ENCODE data around the gene IER3IP1.

The IER3IP1 gene

DNA sequence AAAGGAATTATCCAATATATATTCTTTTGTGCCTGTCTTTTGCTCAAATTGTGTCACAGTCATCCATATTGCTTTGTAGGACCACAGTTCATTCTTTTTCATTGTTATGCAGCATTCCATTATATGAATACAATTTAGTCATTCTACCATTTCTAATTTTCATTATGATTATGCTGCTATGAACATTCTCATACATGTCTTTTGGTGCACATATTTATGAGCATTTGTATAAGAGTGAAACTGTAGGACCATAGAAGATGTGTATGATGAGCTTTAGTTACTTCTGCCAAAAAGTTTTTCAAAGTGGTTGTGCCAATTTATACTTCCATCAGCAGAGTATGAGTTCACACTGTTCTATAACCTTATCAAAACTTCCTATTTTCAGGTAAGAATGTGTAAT, 7.7 kb downstream of the IER3IP1 start:
- TF ChIP-seq, protein P1, sequence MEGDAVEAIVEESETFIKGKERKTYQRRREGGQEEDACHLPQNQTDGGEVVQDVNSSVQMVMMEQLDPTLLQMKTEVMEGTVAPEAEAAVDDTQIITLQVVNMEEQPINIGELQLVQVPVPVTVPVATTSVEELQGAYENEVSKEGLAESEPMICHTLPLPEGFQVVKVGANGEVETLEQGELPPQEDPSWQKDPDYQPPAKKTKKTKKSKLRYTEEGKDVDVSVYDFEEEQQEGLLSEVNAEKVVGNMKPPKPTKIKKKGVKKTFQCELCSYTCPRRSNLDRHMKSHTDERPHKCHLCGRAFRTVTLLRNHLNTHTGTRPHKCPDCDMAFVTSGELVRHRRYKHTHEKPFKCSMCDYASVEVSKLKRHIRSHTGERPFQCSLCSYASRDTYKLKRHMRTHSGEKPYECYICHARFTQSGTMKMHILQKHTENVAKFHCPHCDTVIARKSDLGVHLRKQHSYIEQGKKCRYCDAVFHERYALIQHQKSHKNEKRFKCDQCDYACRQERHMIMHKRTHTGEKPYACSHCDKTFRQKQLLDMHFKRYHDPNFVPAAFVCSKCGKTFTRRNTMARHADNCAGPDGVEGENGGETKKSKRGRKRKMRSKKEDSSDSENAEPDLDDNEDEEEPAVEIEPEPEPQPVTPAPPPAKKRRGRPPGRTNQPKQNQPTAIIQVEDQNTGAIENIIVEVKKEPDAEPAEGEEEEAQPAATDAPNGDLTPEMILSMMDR (IDR thresholded peaks at IDR 0.05; ENCODE audit: low read depth, low read length, poor library complexity, severe bottlenecking), result no peak
- no peak for TF ChIP-seq EZH2phosphoT487 (IDR thresholded peaks at IDR 0.05; ENCODE audit: borderline replicate concordance, low read length)
- Histone ChIP-seq H3F3A (ENCODE audit: control insufficient read depth, insufficient read depth) (no peaks in the 10 kb centered on the region), H3K27me3 (ENCODE audit: control insufficient read depth, low read length) (no peaks in the 10 kb centered on the region), H3K4me1 (ENCODE audit: control insufficient read depth, low read length) (peaks cover 15% of the 10 kb centered on the region), H3K36me3 (ENCODE audit: control insufficient read depth, low read length) (peaks cover 35% of the 10 kb centered on the region), H3K4me3 (ENCODE audit: low read length) (no peak overlapping the region), H3K27ac (ENCODE audit: low read depth, low read length) (no peak overlapping the region), H3K9me2 (replicated peaks; ENCODE audit: control insufficient read depth, low read length) (no peaks in the 10 kb centered on the region), H3K79me2 (ENCODE audit: control insufficient read depth, low read length) (peaks cover 94% of the 10 kb centered on the region), H4K20me1 (ENCODE audit: control insufficient read depth, insufficient read depth, low read depth, low read length) (peaks cover 18% of the 10 kb centered on the region), H3K4me2 (ENCODE audit: low read length) (no peak overlapping the region), H3K9me3 (ENCODE audit: control insufficient read depth, insufficient read depth, low read length) (no peaks in the 10 kb centered on the region)

DNA sequence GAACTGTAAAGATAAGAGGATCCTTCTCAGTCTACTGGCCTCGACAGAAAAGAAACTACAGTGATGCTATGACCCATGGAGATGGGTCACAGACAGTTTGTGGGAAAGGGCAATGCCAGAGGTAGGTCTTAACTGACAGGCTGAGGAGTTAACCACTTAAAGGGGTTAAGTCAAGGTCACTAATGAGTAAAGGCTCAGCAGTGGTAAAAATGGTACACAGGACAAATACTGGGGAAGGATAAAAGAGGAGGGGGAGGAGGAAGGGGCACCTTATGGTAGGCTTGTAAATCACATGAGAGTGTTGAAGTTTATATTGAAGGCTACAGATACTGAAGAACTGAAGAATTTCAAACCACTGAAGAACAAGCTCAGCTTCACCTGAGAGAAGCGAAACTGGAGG, 9.9 kb downstream of the IER3IP1 start:
- no peak for TF ChIP-seq EZH2phosphoT487 (IDR thresholded peaks at IDR 0.05; ENCODE audit: borderline replicate concordance, low read length)
- TF ChIP-seq, protein P1 (IDR thresholded peaks at IDR 0.05; ENCODE audit: low read depth, low read length, poor library complexity, severe bottlenecking), result no peak

GRCh38 chr18:47163241-47163640, 12.9 kb downstream of the IER3IP1 start:
- Histone ChIP-seq H3K4me2 (ENCODE audit: low read length) (no peak overlapping the region), H3K36me3 (ENCODE audit: control insufficient read depth, low read length) (peaks cover 8% of the 10 kb centered on the region; the same call in 1 of the 2 replicates), H3K79me2 (ENCODE audit: control insufficient read depth, low read length) (peaks cover 94% of the 10 kb centered on the region)

More for the DNA sequence above, 9.9 kb downstream of the IER3IP1 start:
- H3K9me3 ChIP-seq (ENCODE audit: control insufficient read depth, insufficient read depth, low read length), result no peaks in the 10 kb centered on the region
- no peaks in the 10 kb centered on the region for H3K27me3 ChIP-seq (ENCODE audit: control insufficient read depth, low read length)
- peaks cover 16% of the 10 kb centered on the region for H4K20me1 ChIP-seq (ENCODE audit: control insufficient read depth, insufficient read depth, low read depth, low read length)
- H3K4me2 ChIP-seq (ENCODE audit: low read length), result no peak overlapping the region
- H3K9me2 ChIP-seq (replicated peaks; ENCODE audit: control insufficient read depth, low read length), result no peaks in the 10 kb centered on the region
- H3K4me3 ChIP-seq (ENCODE audit: low read length), result no peak overlapping the region
- no peaks in the 10 kb centered on the region for H3F3A ChIP-seq (ENCODE audit: control insufficient read depth, insufficient read depth)
- no peak overlapping the region for H3K27ac ChIP-seq (ENCODE audit: low read depth, low read length)
- H3K36me3 ChIP-seq (ENCODE audit: control insufficient read depth, low read length), result peaks cover 22% of the 10 kb centered on the region
- peaks cover 7% of the 10 kb centered on the region for H3K4me1 ChIP-seq (ENCODE audit: control insufficient read depth, low read length)
- H3K79me2 ChIP-seq (ENCODE audit: control insufficient read depth, low read length), result peaks cover 92% of the 10 kb centered on the region

More at GRCh38 chr18:47163241-47163640, 12.9 kb downstream of the IER3IP1 start:
- no peaks in the 10 kb centered on the region for H3K9me2 ChIP-seq (replicated peaks; ENCODE audit: control insufficient read depth, low read length)
- no peaks in the 10 kb centered on the region for H3K9me3 ChIP-seq (ENCODE audit: control insufficient read depth, insufficient read depth, low read length)
- H3K4me3 ChIP-seq (ENCODE audit: low read length), result no peak overlapping the region
- H3F3A ChIP-seq (ENCODE audit: control insufficient read depth, insufficient read depth), result no peaks in the 10 kb centered on the region
- TF ChIP-seq EZH2phosphoT487 (IDR thresholded peaks at IDR 0.05; ENCODE audit: borderline replicate concordance, low read length), result no peak
- TF ChIP-seq, protein P1 (IDR thresholded peaks at IDR 0.05; ENCODE audit: low read depth, low read length, poor library complexity, severe bottlenecking), result no peak
- H3K4me1 ChIP-seq (ENCODE audit: control insufficient read depth, low read length), result peaks cover 7% of the 10 kb centered on the region
- H3K27ac ChIP-seq (ENCODE audit: low read depth, low read length), result no peak overlapping the region
- no peaks in the 10 kb centered on the region for H3K27me3 ChIP-seq (ENCODE audit: control insufficient read depth, low read length)
- peaks cover 9% of the 10 kb centered on the region; the same call in 1 of the 2 replicates for H4K20me1 ChIP-seq (ENCODE audit: control insufficient read depth, insufficient read depth, low read depth, low read length)
